ENCODE data around the gene NRXN3. TPM values are rescaled to one million over a fixed set of nuclear protein-coding genes. Genes with fewer than 3 reads are reported as not detected.

Gene NRXN3
- total RNA-seq, 4 donors from 2014 or later: 0.19 to 1.4 (median 0.40) TPM

DNA sequence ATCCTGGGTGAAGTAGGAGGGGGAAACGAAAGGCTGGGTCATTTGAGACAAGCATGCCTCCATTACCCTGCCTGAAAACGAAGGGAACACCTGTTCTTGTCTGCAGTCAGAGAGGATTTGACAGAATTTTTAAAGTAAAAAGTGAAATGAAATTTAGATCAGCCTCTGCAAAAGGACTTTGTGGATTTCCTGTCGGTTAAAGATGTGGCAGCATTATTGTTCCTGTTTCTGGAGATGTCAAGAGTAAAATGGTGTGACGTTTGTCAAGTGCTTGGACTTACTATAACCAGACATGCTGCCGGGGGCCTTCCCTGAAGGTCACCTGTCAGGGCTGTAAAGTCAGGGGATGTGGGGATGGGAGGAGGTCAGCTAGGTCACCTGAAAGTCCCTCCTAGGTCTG is 32.0 kb downstream of the NRXN3 start:
- no peak for ATAC-seq (ENCODE audit: low FRiP score)
- DNase-seq (ENCODE audit: low spot score): no peak
- TF ChIP-seq, protein P1, sequence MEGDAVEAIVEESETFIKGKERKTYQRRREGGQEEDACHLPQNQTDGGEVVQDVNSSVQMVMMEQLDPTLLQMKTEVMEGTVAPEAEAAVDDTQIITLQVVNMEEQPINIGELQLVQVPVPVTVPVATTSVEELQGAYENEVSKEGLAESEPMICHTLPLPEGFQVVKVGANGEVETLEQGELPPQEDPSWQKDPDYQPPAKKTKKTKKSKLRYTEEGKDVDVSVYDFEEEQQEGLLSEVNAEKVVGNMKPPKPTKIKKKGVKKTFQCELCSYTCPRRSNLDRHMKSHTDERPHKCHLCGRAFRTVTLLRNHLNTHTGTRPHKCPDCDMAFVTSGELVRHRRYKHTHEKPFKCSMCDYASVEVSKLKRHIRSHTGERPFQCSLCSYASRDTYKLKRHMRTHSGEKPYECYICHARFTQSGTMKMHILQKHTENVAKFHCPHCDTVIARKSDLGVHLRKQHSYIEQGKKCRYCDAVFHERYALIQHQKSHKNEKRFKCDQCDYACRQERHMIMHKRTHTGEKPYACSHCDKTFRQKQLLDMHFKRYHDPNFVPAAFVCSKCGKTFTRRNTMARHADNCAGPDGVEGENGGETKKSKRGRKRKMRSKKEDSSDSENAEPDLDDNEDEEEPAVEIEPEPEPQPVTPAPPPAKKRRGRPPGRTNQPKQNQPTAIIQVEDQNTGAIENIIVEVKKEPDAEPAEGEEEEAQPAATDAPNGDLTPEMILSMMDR (IDR thresholded peaks at IDR 0.05): no peak

DNA sequence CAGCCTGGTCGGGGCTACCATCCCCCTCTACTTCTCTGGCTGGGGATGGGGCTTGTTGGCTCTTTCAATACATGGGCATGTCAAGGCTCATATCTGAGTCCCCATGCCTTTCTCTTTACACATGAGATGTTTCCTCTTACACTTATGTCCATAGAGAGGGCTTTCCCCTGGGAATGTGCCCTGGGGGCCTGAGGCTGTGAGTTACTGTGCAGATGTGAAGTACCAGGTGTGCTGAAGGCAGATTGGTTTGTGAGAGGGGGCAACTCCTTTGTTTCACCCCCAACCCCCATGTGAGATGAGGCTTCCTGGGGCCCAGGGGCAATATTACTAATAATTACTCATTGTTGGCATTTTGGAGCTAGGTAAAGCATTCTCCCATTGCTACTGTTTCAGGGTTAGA is 32.8 kb downstream of the NRXN3 start:
- DNase-seq (ENCODE audit: low spot score) (no peak), ATAC-seq (ENCODE audit: low FRiP score) (no peak)
- TF ChIP-seq, protein P1 (IDR thresholded peaks at IDR 0.05): no peak

DNA sequence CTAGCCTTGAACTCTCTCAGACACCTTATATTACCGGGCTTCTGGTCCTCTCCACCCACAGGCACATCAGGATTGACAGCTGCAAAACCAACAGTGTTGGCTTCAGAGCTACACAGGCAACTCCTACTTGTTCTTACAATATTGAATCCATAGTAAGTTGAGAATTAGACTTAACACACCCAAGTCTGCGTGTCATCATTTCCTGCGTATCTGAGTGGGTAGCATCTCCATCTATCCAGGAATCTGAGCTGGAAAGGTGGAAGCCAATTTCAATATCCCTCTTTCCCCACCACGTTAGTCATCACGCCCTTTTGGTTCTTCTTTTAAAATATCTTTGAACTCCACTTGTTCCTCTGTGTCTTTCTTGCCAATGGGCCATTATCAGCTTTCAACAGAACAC is 37.2 kb downstream of the NRXN3 start:
- no peak for ATAC-seq (ENCODE audit: low FRiP score)
- TF ChIP-seq, protein P1 (IDR thresholded peaks at IDR 0.05): no peak
- DNase-seq (ENCODE audit: low spot score): no peak

DNA sequence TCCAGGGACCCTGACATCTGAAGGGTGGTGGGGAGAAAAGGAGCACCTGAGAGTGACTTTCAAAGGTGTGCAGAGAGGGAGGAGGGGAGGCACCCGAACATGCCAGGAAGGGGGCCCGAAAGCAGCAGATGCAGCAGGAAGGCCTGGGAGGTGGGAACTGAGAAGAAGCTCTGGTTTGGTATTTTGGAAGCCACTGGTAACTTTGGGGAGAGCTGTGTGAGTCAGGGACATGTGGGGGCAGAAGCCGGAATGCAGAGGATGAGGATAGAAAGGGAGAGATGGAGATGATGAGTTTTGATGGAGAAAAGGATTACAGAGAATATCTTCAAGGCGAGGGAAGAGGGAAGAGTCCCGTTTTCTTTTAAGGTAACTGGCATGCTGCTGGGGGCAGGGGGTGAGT is 50.1 kb downstream of the NRXN3 start:
- DNase-seq (ENCODE audit: low spot score): no peak

DNA sequence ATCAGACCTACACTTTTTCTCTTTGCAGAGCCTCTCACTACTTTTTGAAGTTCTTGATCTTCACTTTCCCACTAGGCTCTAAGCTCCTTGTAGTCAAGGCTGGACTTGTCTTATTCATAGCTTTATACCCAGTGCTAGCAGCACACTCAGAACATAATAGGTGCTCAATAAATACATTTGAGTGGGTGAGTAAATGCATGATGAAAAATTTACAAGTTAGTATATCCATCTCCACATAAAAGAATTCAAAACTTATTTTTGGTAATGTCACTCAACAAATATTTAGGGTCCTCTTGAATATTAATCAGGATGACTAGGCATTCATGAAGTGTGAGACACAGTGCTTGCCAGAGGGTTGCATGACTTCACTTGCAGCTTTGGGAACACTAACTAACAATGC is 52.6 kb downstream of the NRXN3 start:
- ATAC-seq (ENCODE audit: low FRiP score): no peak
- TF ChIP-seq, protein P1 (IDR thresholded peaks at IDR 0.05): no peak

More for the DNA sequence above, 50.1 kb downstream of the NRXN3 start:
- TF ChIP-seq, protein P1 (IDR thresholded peaks at IDR 0.05): no peak
- ATAC-seq (ENCODE audit: low FRiP score): no peak

DNA sequence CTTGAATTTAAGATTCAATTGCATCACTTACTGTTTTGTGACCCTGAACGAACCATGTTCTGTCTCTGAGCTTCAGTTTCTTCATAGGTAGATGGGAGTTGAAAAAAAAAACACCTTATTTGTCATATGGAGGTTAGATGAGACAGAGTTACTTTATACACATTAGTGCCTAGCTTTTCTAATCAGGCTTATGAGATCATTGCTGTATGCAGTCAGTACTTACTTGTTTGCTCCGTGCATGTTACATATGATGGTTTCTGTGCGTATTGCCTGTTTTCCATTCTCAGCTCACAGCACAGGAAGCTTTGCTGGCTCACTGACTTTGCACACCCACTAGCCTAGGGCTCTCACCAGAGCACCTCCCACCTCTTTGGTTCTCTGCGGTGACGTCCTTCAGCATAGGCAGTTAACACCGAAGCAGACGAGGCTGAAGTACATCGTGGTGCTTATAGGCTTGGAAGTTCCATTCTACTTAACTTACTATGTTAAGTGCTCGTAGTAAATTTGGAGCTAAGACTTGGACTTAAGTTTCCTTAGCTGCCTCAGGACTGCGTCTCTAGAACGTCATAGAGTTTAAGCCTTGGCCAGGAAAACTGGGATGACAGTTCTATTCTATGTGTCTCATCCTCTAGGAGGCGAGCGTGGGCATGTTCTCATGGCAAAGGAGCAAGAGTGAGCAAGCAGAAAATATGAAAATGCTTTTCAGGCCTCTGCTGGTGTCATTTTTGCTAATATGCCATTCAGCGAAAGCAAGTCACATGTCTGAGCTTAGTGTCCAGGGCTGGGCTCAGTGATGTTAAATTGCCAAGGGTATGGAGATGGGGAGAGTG is 57.3 kb downstream of the NRXN3 start:
- DNase-seq (ENCODE audit: low spot score) (no peak), ATAC-seq (ENCODE audit: low FRiP score) (no peak)
- TF ChIP-seq, protein P1 (IDR thresholded peaks at IDR 0.05): no peak

More for the DNA sequence above, 52.6 kb downstream of the NRXN3 start:
- DNase-seq (ENCODE audit: low spot score): no peak

Data from omental fat pad (tissue), 4 donors.